Cardiac fibroblast (primary cell): ENCODE results near the gene ZNHIT1.

Source experiments
- DNase-seq, 2 donors: peaks; one replicate each; pipeline versions ENCODE4 v3.0.0 to v3.0.0-alpha.2; 2010; ENCODE audit warnings: low read depth in 2 of 2
- H3K4me3 ChIP-seq, 2 donors: replicated peaks in 1 of 2; 1 replicate in 1 of 2; 2 replicates in 1 of 2; pipeline ENCODE4 v1.5.1; 2011; ENCODE audit warnings: low read depth in 2 of 2, low read length in 2 of 2, mild to moderate bottlenecking in 2 of 2, moderate library complexity in 1 of 2
- TF ChIP-seq, protein P1 (sequence below): IDR thresholded peaks from one replicate; pipeline ENCODE4 v1.5.1; 2011; ENCODE audit warnings: low read depth, mild to moderate bottlenecking, low read length, inconsistent platforms

Gene ZNHIT1

DNA sequence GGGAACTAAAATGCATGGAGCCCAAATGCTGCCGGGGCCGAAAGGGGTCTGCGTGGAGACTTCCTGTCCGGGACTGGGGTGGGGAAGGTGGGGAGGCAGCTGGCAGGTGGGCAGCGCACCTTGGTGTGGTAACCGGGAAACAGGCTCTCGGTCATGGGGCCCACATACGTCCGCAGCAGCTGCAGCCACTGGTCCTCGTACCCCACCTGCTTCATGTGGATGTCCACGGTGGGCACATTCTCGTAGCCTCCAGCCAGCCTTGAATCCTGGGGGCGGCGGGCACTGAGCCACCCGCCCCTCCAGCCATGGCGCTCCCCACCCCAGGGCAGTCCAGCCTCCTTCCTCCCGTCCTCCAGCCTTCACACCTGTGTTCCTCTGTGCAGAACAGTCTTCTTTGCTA lies 10.5 kb upstream of the ZNHIT1 start:
- DNase-seq = no peak
- H3K4me3 ChIP-seq = no peak overlapping the region
- TF ChIP-seq, protein P1, sequence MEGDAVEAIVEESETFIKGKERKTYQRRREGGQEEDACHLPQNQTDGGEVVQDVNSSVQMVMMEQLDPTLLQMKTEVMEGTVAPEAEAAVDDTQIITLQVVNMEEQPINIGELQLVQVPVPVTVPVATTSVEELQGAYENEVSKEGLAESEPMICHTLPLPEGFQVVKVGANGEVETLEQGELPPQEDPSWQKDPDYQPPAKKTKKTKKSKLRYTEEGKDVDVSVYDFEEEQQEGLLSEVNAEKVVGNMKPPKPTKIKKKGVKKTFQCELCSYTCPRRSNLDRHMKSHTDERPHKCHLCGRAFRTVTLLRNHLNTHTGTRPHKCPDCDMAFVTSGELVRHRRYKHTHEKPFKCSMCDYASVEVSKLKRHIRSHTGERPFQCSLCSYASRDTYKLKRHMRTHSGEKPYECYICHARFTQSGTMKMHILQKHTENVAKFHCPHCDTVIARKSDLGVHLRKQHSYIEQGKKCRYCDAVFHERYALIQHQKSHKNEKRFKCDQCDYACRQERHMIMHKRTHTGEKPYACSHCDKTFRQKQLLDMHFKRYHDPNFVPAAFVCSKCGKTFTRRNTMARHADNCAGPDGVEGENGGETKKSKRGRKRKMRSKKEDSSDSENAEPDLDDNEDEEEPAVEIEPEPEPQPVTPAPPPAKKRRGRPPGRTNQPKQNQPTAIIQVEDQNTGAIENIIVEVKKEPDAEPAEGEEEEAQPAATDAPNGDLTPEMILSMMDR = no peak

DNA sequence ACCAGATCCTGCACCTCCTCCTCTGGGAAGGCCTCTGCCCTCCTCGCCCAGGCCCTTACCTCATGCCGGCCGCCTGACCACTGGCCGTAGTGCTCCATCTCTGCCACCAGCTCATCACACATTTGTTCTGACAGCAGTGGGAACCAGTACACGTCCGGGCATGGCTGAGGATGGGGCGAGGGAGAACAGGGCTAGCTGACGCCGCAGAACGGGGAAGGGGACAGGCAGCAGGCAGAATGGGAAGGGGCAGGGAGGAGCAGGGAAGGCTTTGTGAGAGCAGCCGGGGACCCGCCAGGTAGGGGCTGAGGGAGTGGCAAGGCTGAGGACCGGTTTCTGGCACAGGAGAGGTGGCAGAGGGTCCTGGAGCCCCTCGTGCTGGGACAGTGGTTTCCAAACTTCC lies 9.2 kb upstream of the ZNHIT1 start:
- no peak overlapping the region for H3K4me3 ChIP-seq
- TF ChIP-seq, protein P1 = no peak
- DNase-seq = no peak

DNA sequence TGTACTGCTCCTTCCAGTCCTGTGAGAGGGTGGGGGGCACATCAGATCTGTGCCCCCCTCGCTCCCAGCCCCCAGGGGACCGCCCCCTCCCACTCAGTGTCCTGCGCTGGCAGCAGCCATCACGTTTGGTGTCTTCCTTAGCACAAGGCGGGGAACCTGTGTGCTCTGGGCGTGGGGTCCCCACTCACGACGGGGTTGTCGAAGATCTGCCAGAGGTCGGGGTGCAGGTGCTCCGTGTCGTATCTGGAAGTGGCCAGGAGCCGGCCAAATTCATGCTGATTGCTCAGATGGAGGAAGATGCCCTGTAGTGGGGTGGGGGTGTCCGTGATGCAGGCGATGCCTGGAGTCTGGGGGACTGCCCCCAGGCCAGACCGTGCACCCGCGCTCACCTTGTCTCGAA lies 7.8 kb upstream of the ZNHIT1 start:
- no peak for DNase-seq
- TF ChIP-seq, protein P1 = no peak
- H3K4me3 ChIP-seq = no peak overlapping the region

DNA sequence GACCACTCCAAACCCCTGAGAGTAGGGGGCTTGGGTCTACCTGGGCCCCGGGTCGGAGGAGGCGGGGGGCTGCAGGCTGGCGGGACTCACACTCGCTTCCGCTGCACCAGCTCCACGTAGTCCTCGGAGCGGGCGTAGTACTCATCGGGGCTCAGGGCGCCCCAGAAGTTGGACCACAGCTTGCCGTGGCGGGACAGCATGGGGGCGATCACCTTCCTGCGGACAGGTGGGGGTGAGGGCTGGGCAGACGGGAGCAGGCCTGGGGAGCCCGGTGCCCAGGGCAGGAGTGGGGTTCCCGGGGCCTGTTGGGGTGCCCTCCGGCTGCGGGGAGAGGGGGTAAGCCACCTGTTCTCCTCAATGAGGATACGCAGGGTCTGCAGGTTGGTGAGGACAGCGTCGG lies 6.5 kb upstream of the ZNHIT1 start:
- TF ChIP-seq, protein P1 = no peak
- H3K4me3 ChIP-seq = no peak overlapping the region
- DNase-seq = no peak

DNA sequence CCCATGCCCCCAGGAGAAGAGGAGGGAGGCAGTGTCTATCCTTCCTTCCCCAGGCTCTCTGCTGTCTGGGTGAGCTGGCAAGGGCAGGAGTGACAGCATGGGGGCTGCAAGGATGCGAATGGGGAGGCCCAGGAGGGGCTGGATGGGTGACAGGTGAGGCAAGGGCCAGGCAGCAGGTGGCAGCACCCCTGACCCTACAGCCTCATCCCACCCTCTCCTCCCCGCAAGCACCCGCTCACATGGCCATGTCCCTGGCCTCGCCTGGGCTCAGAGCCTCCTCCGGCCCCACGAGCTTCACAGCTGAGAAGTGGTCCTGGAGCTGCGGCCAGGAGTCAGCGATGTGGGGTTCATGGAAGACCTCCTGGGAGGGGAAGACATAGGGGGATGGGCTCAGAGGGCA lies 6.0 kb upstream of the ZNHIT1 start:
- no peak overlapping the region for H3K4me3 ChIP-seq
- DNase-seq = no peak
- TF ChIP-seq, protein P1 = no peak

DNA sequence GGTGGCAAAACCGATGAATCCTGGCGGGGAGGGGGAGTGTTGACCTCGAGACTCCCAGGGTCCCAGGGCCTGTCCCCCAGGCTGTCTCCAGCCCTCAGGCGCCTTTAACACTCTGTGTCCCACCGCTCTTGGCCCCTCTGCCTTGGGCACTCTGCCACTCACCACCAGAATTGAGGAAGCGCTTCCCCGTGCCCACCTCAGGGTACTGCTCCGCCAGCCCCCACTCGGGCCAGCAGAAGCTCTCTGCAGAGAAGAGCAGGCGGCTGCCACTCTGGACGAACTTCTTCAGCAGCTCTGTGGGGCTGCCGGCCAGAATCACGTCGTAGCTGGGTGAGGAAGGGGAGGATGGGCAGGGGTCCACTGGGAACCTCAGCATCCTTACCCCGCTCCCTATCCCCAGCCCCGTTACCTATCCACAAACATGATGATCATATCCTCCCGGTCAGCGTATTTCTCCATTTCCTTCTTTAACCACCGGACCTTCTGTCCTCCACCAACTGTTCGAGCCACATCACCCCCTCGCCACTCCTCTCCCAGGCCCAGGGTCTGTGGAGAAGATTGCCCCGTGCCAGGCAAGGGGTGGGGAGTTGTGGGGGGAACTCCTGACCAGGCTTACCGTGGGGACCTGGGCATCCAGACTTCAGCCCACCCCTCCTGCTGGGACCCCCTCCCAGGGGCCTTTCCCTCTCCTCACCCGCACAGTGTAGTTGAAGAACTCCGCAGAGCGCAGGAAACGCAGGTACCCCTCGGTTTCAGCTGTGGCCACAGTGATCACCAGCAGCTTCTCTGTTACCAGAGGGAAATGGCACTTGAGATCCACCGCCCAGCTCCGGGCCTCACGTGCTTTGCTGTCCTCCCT lies 1.7 kb upstream of the ZNHIT1 start:
- H3K4me3 ChIP-seq = peak overlapping the region; percentile 79 to 87
- peak; percentile 29 to 36 for DNase-seq
- TF ChIP-seq, protein P1 = no peak
